ENCODE measurements around the gene ST6GALNAC2.
"Not testable (repeated sequence)": the region's sequence is repeated elsewhere in the genome, so short reads cannot be mapped to it uniquely, and the experiment has no call there.

Gene ST6GALNAC2

DNA sequence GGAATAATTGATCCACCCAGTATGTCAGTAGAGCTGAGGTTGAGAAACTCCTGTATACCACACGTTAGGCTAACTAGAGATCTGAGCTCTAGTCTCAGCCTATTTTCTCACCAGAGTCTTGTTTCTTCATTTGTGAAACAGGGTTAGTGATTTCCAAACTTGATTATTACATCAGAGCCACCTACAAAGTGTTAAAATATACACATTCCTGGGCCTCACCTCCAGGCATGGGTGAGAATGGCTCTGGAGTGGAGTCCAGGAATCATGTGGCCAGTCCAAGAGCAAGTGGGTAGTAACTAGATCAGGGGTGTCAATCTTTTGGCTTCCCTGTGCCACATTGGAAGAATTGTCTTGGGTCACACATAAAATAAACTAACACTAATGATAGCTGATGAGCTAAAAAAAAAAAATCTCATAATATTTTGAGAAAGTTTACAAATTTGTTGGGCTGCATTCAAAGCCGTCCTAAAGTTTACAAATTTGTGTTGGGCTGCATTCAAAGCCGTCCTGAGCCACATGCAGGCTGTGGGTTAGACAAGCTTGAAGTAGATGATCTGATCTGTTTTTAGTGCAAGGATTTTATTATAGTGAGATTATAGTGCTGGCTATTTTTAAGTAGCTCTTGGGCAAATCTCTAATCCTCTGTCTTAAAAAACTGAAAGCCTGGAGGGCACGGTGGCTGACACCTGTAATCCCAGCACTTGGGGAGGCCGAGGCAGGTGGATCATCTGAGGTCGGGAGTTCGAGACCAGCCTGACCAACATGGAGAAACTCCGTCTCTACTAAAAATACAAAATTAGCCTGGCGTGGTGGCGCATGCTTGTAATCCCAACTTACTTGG lies 25.4 kb downstream of the ST6GALNAC2 start:
- DNase-seq (ENCODE audit: low read depth): no peak
- H3K4me3 ChIP-seq (ENCODE audit: low read length): peak overlapping the region; percentile 97
- TF ChIP-seq, protein P1, sequence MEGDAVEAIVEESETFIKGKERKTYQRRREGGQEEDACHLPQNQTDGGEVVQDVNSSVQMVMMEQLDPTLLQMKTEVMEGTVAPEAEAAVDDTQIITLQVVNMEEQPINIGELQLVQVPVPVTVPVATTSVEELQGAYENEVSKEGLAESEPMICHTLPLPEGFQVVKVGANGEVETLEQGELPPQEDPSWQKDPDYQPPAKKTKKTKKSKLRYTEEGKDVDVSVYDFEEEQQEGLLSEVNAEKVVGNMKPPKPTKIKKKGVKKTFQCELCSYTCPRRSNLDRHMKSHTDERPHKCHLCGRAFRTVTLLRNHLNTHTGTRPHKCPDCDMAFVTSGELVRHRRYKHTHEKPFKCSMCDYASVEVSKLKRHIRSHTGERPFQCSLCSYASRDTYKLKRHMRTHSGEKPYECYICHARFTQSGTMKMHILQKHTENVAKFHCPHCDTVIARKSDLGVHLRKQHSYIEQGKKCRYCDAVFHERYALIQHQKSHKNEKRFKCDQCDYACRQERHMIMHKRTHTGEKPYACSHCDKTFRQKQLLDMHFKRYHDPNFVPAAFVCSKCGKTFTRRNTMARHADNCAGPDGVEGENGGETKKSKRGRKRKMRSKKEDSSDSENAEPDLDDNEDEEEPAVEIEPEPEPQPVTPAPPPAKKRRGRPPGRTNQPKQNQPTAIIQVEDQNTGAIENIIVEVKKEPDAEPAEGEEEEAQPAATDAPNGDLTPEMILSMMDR (conservative IDR thresholded peaks at IDR 0.05; ENCODE audit: low read depth, low read length): no peak

DNA sequence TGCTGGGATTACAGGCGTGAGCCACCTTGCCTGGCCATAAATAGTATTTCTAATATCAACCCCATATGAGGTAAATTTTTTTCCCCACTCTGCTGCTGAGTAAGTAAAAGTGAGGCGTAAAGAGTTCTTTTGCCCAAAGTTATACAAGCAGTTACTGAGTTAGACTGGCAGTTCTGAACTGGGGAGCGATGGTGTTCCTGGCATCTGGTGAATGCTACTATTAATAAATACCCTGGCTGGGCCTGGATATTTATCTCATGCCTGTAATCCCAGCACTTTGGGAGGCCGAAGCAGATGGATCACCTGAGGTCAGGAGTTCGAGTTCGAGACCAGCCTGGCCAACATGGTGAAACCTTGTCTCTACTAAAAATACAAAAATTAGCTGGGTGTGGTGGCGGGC lies 26.2 kb downstream of the ST6GALNAC2 start:
- H3K4me3 ChIP-seq (ENCODE audit: low read length): peak overlapping the region; percentile 97
- not testable (repeated sequence) for DNase-seq (ENCODE audit: low read depth)

DNA sequence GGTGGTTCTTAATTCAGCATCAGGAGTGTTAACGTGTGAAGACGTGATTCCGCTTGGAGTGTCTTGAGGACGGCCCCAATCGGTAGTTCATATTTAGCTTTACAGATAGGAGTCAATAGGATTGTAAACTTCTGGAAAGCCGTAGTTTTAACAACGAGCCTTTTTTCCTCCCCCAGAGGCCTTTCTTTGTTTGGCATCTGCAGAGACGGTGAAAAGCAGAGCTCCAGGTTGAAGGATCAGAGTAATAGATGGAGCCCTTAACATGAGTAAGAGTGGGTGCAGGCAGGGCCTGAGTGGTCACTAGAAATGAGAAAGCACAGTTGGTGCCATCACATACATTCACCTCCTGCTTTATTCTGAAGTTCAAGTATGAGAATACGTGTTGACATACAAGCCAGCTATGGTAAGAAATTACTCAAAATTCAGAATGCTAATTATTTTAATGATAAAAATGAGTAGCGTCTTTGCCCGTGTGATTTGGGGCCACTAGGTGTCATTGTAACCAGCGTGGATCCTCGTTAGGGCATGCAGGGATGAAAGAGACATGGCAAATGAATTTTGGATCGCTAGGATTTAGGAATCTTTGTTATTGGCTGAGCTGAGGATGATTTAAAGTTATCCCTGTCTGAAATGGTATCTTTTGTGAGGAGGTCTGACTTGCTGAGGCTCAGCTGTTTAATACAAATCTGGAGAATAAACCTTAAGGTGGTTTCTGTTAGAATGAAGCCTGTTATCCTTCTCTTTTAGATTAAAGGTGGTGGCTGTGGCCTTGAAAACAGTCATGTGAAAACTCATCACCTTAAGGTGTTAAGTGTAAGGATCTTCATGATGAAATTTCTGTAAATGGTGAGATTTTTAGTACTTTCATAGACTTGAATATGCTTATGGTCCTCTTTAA lies 27.2 kb downstream of the ST6GALNAC2 start:
- DNase-seq (ENCODE audit: low read depth): no peak
- H3K4me3 ChIP-seq (ENCODE audit: low read length): peak overlapping the region; percentile 97
- TF ChIP-seq, protein P1 (conservative IDR thresholded peaks at IDR 0.05; ENCODE audit: low read depth, low read length): peak; percentile 56

DNA sequence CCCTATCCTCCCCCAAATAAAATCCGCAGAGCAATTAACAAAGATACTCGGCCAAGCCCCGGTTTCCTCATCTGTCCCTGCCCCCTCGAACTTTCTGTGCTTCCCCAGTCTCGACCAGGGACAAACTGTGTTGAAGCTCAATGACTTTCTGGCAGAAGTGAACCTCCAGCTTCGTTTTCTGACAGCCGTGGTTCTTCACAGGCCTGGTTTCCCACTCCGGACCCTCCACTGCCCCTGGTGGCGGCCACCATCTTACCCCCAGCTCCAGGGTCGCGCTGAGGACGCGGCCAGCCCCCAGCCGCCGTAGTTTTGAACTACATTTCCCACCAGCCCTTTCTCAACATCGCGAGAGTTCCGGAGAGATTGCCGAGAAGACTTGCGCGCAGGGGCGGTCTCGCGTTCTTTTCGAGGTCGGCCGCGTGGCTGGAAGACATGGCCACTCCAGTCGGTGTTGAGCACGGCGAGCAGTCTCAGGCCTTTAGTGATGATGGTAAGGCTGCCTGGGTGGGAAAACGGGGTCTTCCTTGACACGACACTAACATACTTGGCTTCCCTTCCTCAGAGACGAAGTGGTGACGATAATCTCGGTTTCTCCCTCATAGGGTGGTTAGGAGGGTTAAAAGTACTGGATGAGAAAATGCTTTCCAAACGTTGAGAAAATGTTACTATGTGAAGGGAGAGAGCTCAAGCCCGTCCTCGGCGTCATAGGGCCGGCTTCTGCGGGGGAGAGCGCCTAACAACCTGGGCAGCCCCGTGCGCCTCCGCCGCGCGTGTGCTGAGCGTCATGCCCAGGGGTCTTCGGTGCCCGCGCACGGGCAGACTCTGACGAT lies 28.1 kb downstream of the ST6GALNAC2 start:
- DNase-seq (ENCODE audit: low read depth): peak; percentile 81
- H3K4me3 ChIP-seq (ENCODE audit: low read length): peak overlapping the region; percentile 97
- TF ChIP-seq, protein P1 (conservative IDR thresholded peaks at IDR 0.05; ENCODE audit: low read depth, low read length): peak; percentile 55

DNA sequence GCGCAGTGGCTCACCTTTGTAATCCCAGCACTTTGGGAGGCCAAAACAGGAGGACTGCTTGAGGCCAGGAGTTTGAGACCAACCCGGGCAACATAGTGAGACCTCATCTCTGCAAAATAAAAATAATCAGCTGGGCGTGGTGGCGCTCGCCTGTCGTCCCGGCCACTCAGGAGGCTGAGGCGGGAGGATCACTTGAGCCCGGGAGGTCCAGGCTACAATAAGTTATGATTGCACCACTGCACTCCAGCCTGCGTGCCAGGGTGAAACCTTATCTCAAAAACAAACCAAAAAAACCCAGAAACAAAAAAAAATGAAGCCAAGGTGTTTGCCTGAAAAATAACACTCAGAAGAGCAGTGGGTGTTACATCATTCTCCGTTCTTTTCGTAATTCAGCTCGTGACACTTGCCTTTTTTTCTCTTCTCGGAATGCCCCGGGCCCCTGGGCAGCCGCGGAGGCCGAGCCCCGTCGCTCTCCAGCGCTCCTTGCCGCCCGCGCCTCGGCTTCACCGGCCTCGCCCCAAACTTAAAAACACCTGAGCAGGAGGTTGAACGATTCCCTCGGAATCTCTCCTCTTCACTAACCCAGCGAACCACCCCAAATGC lies 28.8 kb downstream of the ST6GALNAC2 start:
- H3K4me3 ChIP-seq (ENCODE audit: low read length): peak overlapping the region; percentile 97
- TF ChIP-seq, protein P1 (conservative IDR thresholded peaks at IDR 0.05; ENCODE audit: low read depth, low read length): no peak
- DNase-seq (ENCODE audit: low read depth): no peak

- DNase-seq (ENCODE audit: low read depth): no peak
- no peak overlapping the region for H3K4me3 ChIP-seq (ENCODE audit: low read length)
- TF ChIP-seq, protein P1 (conservative IDR thresholded peaks at IDR 0.05; ENCODE audit: low read depth, low read length): no peak
These were observed 31.5 kb downstream of the ST6GALNAC2 start for GRCh38 chr17:76554131-76554530.

Data from retinal pigment epithelial cell (primary cell).